ENCODE results near the gene LNX1.

LNX1 gene

DNA sequence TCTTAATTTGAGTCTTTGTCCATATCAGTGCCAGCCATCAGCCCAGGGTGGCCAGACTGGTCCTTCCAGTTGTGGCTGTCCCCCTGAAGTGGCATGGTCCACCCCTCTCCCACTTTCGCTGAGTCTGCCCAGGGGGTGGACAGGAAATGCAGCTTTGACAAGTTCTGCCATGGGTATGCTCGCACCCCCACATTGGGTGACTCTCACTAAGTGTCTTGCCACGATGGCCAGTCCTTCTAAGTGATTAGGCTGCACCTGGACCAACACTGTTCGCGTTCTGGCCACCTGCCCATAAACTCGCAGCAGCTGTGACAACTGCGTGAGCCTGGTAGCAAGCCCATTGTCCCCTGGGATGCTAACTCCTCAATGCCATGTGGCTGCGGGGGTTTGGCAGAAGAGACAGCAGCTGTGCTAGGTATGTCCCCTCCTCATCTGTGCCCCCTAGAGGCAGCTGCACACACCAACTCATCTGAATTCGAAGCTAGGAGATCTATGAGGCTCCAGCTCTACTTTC is 10.0 kb upstream of the LNX1 start:
- no peak for DNase-seq (ENCODE audit: extremely low read depth in 1 of 2, low read depth in 1 of 2)

DNA sequence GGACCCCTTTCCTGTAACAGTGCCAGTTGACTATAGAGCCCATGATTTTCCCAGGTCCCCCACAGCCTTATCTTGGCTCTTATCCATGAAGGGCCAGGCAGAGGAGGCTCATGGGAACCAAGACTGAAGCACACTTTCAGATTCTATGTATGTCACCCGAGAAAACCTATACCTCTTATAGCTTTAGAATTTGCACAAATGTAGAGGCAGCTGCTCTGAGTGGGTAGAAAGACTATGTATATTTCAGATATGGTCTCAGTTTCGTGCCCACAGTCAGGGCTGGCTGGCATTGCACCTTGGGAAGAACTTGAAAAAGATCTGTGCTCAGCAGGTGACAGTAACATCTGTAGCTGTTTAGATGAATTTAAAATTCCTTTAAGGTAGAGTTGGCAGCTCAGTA is 8.3 kb upstream of the LNX1 start:
- no peak for DNase-seq (ENCODE audit: extremely low read depth in 1 of 2, low read depth in 1 of 2)

DNA sequence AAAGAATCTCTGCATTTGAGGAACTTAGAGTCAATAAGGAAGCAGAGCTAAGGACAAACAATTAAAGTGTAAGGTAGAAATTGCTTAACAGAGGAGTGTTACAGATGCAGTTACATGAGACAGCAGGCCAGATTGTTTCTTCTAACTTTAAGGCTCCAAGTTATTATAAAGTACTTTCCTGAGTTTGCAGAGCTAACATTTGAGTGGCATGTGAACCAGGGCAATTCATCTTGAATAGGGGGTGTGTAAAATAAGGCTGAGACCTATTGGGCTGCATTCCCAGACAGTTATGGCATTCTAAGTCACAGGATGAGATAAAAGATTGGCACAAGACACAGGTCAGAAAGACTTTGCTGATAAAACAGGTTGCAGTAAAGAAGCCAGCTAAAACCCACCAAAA is 7.6 kb upstream of the LNX1 start:
- no peak for DNase-seq (ENCODE audit: extremely low read depth in 1 of 2, low read depth in 1 of 2)

DNA sequence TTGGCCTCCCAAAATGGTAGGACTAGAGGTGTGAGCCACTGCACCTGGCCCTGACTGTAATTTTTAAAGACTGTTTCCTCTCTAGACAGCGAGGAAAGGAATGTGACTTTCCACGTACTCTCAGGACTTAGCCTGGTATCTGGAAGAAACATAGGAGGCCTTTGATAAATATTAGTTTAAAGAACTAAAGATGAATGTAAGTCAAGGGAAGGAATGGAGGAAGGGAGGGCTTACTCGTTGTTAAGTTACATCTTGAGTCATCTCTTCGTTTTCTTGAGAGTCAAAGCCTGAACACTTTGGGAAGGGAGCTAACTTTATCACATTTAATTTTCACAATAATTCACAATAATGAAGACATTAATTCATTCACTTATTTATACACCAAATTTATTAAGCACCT is 7.2 kb upstream of the LNX1 start:
- DNase-seq (ENCODE audit: extremely low read depth in 1 of 2, low read depth in 1 of 2), result no peak

DNA sequence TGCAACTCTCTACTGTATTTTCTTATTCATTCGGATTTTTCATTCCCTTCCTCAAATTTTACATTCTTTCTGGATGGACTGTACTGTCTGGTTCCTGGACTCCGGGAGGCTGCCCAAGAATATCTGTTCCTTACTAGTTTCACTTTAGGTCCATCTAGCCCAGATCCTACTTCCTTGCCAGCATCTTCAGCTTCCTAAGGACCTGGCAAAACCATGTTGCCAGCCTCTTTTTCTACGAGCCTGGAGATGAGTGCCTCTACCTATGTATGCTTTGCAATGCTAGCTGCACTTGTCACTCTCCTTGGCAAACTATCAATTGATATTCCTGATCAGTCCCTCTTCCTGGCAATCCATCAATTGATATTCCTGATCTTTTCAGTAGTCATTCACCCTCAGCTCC is 5.6 kb upstream of the LNX1 start:
- DNase-seq (ENCODE audit: extremely low read depth in 1 of 2, low read depth in 1 of 2), result no peak

DNA sequence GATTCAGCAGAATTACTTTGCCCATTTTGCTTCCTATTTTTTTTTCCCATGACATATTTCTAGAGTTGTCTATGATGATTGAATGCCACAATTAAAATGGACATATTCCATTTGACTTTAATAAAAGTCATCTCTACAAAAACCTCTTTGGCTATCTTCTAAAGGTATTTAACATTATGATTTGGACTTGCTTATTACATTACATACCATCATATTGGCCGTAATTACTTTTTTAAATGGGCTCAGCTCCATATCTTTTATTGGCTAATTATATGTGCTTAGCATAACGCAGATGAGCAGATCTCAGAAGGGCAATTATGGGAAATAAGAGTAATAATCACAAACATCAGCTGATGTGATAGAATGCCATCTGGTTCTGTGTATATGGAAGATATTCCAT is 4.5 kb upstream of the LNX1 start:
- DNase-seq (ENCODE audit: extremely low read depth in 1 of 2, low read depth in 1 of 2), result no peak

DNA sequence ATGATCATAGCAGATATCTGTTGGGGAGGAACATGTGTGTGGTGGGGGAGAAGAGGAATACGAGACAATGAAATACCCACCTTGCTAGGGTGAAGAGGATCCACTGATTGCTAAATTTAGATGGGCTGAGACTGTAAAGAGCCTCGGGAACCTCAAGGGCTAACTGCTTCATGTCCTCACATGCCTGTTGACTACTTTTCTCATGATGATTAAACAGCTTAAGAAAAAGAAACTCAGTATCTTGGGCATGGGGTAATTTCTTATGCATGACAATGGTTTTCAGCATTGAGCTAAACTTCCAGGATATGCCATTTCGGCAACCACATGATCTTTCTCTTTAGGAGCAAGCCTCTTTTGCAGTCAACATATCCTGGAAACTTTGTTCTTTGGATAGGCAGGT is 3.9 kb upstream of the LNX1 start:
- DNase-seq (ENCODE audit: extremely low read depth in 1 of 2, low read depth in 1 of 2), result no peak

DNA sequence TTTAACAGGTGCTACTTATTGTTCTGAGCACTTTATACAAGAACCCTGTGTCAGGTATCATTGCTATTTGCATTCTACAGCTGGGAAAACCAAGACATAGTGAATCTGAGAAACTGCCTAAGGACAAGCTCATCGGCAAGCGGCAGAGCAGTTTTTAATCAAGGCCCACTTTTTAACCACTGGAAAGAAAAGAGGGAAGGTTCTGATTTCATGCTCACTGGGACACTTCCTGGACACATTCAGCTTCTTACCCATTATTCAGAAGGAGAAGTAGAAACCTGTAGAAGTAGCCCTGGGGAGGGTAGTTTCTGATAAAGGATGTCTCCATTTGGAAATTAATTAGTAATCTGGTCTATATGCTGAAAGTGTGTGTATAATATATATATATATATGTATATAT is 2.5 kb upstream of the LNX1 start:
- DNase-seq (ENCODE audit: extremely low read depth in 1 of 2, low read depth in 1 of 2), result no peak

DNA sequence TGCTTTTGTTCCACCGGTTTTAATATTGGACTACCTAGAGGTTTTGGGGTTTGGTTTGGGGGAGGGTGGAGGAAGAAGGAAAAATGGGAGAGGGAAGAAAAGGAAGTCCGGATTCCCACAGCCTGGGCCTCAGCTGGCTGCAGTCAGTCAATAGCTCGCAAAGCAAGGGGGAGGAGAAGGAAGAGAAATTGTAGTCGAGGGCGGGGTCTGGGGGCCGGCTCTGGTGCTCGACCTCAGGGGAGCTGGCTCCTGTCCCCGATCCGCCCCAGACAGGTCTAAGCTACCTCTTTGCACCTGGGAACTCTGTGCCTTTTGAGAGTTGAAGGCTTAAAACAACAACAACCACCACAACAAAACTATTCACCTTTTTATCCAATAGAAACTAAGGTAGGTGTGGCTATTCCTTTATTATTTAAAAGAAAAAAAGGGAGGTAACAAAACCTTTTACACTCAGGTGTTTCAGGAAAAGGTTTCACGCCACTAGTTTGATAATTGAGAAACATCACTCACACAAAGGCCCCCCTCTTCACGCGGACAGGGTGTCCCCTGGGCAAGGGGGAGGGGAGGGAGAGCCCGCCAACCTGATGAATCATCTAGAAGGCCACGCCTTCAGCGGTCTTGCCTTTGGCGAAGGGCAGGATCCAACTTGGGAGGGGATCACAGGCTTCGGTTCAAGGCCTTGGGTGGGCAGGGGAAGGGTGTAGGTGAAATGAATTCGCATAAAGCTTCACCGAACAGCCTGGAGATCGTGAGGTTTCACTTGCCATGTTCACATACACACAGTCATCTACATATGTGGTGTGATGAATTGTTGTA is 1.6 kb upstream of the LNX1 start:
- DNase-seq (ENCODE audit: extremely low read depth in 1 of 2, low read depth in 1 of 2), result no peak

DNA sequence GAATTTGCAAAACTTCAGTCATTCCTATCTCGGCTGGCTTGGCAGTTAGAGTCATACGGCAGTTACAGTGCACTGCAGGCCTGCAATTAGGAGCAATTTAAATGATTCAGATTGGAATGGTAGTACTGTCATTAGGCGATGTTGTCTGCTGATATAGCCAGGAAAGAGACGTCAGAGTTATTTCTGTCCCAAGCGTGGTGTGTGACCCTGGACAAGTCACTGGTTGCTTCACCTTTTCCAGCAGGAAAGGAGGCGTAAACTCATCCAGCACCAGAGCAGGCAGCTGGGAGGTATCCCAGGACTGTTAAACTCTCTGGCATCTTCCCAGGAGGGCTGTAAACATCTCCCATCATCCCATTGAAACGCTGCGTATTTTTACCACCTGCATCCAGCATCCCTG is 836 bp upstream of the LNX1 start:
- DNase-seq (ENCODE audit: extremely low read depth in 1 of 2, low read depth in 1 of 2), result no peak

DNA sequence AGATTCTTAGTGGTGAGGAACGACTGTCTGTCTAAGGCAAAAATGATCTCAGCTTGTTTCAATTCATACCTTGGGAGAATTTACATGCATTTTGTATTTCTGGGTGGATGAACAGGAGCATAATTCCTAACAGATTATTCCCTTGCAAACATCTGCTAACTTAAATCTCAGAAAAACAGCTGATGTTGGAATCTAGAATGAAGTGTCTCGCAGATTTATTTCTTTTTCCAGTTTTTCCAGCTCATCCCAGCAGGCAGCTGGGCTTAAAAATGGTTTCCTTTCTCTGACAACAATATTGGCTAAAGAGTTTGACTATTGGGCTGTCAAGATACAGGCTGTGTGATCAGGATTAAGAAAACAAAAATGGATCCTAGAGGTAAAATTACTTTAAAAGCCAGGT is 1.1 kb downstream of the LNX1 start:
- no peak for DNase-seq (ENCODE audit: extremely low read depth in 1 of 2, low read depth in 1 of 2)

DNA sequence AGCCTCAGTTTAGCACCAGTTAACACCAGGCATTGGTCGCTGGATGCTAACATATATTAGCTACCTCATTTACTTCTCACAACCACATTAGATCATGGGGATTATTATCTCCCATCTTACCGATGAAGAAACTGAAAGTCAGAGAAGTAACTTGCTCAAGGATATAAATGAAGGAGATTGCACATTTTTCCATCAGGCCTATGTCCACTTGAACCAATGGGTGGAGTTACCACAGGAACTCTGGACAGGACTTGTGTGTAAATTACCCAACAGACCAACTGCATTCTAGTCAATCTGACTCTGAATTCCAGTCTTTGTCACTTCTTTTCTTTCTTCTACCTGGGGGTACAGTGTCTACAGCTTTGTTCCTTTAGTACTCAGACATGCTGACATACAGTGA is 1.8 kb downstream of the LNX1 start:
- no peak for DNase-seq (ENCODE audit: extremely low read depth in 1 of 2, low read depth in 1 of 2)

DNA sequence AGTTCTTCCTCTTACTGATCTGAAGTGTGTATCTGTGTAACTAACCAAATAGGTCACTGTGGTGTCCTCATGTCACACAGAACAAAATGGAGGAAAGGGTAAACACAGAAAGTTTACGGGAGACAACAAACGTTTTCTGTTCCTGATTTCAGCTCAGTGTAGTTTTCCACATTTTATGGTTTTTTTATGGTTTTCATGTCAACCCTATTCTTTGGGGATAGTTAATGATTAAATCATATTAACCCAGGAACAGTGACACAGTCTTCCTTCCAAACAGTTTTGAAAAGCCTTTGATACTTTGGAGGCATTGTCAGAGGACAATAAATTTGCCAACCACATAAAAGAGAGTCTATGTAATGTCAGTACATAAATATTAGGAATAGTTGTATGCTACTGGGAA is 4.2 kb downstream of the LNX1 start:
- no peak for DNase-seq (ENCODE audit: extremely low read depth in 1 of 2, low read depth in 1 of 2)

DNA sequence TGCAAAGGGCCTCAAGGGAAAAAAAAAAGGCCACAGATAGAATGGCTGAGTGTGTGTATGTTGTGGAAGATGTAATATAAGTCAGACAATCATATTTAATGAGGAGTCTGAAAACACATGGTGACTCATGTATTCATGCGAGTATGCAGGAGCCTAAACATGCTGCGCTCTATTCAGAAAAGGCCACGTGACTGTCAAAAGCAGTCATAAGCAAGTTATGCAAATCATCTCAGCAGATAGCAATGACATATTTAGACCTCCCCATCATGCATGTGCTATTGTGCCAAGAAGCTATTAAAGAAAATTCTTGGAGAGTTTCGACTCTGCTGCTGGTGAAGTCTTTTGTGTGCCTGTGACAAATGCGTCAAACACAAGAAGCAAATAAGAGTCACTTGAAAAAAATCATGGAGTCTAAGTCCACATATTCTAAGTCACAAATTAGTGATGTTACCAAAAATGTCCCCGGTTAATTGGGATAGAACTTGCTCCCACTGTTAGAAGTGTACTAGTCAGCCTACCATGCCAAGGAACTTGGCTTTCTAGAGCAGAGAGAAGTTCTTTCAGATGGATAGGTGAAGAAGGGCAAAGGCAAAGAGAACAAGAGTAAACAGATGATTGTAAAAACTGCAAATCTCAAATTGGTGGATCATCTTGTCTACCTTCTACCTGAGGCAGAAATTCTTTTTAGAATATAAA is 5.0 kb downstream of the LNX1 start:
- DNase-seq (ENCODE audit: extremely low read depth in 1 of 2, low read depth in 1 of 2), result no peak

DNA sequence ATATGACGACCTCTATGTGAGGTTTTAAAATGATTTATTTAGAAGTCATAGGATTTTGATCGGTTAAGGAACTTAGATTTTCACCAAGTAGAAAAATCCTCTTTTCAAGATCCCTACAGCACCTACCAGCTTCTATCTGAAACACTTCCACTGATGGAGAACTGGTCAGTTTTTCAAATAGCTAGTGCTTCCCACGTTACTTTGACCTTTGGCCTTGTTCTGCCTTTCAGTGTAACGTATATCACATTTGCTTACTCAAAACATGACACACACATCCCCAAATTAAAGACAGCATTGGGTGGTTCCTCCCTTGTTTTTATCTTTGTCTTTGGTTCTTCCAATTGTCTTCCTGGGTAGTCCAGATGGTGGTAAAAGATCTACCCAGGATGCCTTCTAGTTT is 6.6 kb downstream of the LNX1 start:
- DNase-seq (ENCODE audit: extremely low read depth in 1 of 2, low read depth in 1 of 2), result no peak

DNA sequence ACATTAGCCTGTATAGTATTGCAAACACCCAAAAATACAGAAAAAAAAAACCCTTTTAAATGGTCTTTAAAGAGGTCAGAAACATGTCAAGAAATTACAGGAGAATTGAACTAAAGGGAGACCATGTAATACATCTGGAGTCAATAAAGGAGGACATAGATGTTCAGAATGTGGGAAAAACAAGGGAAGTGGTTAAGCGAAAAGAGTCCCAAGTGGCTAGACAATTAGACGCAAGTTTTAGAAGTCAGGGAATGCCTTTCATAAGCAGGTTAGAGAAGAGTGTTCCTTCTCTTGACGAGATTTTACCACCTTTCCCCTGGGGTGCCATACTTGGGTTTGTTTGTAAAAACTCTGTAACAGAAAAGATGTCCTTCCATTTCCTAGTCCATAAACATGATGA is 7.8 kb downstream of the LNX1 start:
- DNase-seq (ENCODE audit: extremely low read depth in 1 of 2, low read depth in 1 of 2), result no peak

DNA sequence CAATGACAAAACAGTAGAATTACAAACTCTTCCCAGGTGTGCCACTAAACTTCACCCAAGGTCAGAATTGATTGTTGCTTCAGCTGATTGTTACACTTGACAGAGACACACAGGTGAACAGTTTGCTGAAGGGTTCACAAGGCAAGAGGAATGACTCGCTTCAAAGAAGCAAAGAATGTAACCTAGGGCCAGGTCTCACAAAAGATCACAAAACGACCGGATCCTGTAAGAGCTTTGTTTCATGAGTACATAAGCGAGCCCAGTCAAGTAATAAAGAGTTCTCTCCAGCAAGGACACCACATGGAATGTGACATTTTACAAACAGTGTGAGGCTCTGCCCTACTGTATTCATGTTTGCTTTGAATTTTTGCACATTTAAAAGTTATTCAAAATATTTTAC is 9.1 kb downstream of the LNX1 start:
- DNase-seq (ENCODE audit: extremely low read depth in 1 of 2, low read depth in 1 of 2), result no peak

DNA sequence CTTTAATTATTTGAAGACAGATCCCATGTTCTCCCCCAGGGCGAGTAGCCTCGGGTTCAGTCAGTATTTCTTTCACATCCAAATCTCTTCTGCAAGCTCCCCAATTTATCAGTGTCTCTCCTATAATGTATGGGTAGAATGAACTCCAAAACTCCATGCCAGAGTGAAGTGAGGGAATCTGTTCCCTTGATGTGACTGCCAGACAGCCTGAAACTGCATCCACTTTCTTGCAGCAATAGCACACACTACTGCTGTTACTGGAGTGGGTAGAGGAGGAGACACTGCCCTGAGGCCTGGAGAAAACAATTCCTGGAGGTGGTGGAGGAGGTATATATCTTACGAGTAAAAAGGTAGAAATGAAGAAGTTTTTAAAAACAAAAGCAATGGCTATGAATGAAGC is 11.0 kb downstream of the LNX1 start:
- no peak for DNase-seq (ENCODE audit: extremely low read depth in 1 of 2, low read depth in 1 of 2)

DNA sequence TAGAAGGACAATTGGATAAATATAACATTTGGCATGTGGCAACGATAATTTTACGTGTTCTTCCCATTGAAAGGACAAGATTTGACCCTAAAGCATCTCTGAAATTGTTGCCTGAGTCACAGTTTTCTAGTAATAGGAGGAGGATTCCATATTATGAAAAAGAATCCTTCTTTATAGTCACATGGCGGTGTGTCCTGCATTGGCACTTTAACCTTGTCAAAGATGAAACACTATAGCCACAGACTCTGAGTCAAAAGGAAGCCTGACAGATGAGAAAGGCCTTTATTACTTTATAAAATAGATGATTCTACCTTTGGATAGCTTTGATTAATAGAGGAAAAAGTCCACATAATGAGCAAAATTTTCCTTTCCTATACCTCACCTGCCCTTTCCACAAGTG is 11.5 kb downstream of the LNX1 start:
- no peak for DNase-seq (ENCODE audit: extremely low read depth in 1 of 2, low read depth in 1 of 2)

DNA sequence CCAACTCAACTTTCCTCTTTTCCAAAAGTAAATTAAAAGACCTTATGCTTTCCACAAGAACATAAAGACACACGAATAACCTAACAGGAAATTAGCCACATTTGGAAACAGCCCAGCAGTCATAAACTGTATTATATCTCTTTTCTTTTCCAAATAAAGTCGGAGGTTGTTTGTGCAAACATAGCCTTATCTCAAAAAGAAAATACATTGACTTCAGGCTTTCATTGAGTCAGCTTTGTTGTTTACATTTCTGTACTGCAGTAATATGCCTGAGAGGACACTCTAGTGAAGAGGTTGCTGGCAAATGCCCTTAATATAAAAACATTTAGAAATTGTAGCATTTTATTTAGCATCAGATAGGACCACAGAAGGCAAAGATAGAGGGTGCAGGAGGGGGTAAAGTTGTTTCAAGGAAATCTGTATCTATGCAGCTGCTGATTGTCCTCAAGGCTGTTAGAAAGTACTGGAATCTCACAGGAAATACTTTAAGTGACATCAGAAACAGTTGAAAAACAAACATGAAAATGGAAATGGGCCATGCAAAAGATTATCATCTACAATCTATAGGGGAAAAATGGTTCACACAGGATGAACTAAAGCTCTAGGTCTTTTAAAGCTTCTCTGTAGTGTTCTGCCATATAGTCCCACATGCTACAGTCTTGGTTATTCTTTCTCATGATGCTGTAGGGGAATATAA is 14.5 kb downstream of the LNX1 start:
- DNase-seq (ENCODE audit: extremely low read depth in 1 of 2, low read depth in 1 of 2), result no peak

DNA sequence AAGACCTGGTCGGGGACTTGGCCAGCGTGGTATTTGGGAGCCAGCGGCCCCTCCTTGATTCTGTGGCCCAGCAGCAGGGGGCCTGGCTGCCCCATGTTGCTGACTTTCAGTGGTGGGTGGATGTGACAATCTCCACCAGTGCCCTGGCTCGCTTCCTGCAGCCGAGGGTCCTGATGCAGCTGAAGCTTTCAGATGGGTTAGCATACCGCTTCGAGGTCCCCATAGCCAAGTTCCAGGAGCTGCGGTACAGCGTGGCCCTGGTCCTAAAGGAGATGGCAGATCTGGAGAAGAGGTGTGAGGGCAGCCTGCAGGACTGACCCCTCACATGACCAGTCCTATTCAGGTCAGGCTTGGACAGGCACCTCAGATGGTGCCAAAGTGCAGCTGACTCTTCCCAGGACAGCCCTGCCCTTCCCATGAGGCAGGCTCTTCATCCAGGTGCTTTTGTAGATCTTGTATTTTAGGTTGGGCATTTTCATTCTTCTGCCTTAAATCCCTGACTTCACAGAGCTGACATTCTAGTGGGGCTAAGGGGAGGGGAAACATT is 15.1 kb downstream of the LNX1 start:
- no peak for DNase-seq (ENCODE audit: extremely low read depth in 1 of 2, low read depth in 1 of 2)

DNA sequence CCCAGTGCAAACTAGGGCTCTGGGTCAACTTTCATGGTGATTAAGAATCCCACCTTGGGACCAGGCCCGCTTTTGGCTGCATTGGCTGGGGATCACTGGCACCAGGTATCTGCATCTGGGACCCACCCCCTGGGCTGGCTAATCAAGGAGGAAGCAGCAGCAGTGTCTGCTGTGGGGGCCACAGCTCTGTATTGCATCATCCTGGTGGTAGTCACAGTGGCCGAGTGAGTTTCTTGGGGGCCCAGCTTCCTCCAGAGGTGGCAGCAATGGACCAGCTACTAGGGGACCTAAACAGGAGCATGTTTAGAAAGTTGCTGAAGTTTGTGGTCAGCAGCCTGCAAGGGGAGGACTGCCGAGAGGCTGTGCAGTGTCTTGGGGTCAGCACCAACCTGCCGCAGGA is 15.7 kb downstream of the LNX1 start:
- DNase-seq (ENCODE audit: extremely low read depth in 1 of 2, low read depth in 1 of 2), result no peak

Data from activated CD8-positive, alpha-beta memory T cell treated with anti-CD3 and anti-CD28 coated beads for 1 hour (primary cell).